Iris pigment epithelial cell (primary cell): ENCODE measurements around the gene HSPG2.
"Not testable (repeated sequence)": the region's sequence is repeated elsewhere in the genome, so short reads cannot be mapped to it uniquely, and the experiment has no call there.

Experiments
- DNase-seq: peaks from one replicate; pipeline ENCODE4 v3.0.0-alpha.2; 2011; ENCODE audit warnings: low read depth

HSPG2 gene

GRCh38 chr1:21843208-21843607 lies 93.9 kb downstream of the HSPG2 start:
- no peak for DNase-seq

- DNase-seq = no peak
These were observed 94.4 kb downstream of the HSPG2 start for GRCh38 chr1:21842606-21843162.

GRCh38 chr1:21841852-21842466 lies 95.2 kb downstream of the HSPG2 start:
- no peak for DNase-seq

- no peak for DNase-seq
These were observed 96.1 kb downstream of the HSPG2 start for GRCh38 chr1:21840981-21841380.

- no peak for DNase-seq
These were observed 97.6 kb downstream of the HSPG2 start for GRCh38 chr1:21839337-21840037.

GRCh38 chr1:21838359-21839157 lies 98.6 kb downstream of the HSPG2 start:
- no peak for DNase-seq

GRCh38 chr1:21837476-21837875 lies 99.6 kb downstream of the HSPG2 start:
- no peak for DNase-seq

GRCh38 chr1:21836729-21837128 lies 100.4 kb downstream of the HSPG2 start:
- no peak for DNase-seq

- no peak for DNase-seq
These were observed 101.1 kb downstream of the HSPG2 start for GRCh38 chr1:21836010-21836409.

- DNase-seq = no peak
These were observed 102.4 kb downstream of the HSPG2 start for GRCh38 chr1:21834666-21835065.

- DNase-seq = no peak
These were observed 103.0 kb downstream of the HSPG2 start for GRCh38 chr1:21834094-21834493.

- DNase-seq = no peak
These were observed 103.6 kb downstream of the HSPG2 start for GRCh38 chr1:21833392-21833976.

GRCh38 chr1:21831454-21831970 lies 105.6 kb downstream of the HSPG2 start:
- no peak for DNase-seq

- no peak for DNase-seq
These were observed 106.2 kb downstream of the HSPG2 start for GRCh38 chr1:21830792-21831453.

- DNase-seq = no peak
These were observed 107.8 kb downstream of the HSPG2 start for GRCh38 chr1:21829294-21829693.

- no peak for DNase-seq
These were observed 108.5 kb downstream of the HSPG2 start for GRCh38 chr1:21828506-21829210.

GRCh38 chr1:21828075-21828474 lies 109.0 kb downstream of the HSPG2 start:
- DNase-seq = no peak

GRCh38 chr1:21827141-21827679 lies 109.9 kb downstream of the HSPG2 start:
- no peak for DNase-seq

GRCh38 chr1:21826694-21827093 lies 110.4 kb downstream of the HSPG2 start:
- DNase-seq = not testable (repeated sequence)

GRCh38 chr1:21825393-21825792 lies 111.7 kb downstream of the HSPG2 start:
- DNase-seq = no peak

- DNase-seq = no peak
These were observed 112.2 kb downstream of the HSPG2 start for GRCh38 chr1:21824926-21825325.
